HEK293 (cell line): ENCODE results near the gene CMC4.
A peak's percentile ranks its signal among the peaks of the same experiment; 100 is the strongest.

ENCODE experiments used
- FEZF1 ChIP-seq: fragments of 450-650 bp; formaldehyde crosslinking; IDR thresholded peaks from 2 replicates; pipeline ENCODE4 v1.5.1; 2016; ENCODE audit warnings: missing biosample characterization, missing genetic modification characterization
- GFI1B ChIP-seq: fragments of 450-650 bp; formaldehyde crosslinking; IDR thresholded peaks from 2 replicates; pipeline ENCODE4 v1.5.1; 2016; ENCODE audit warnings: missing biosample characterization, missing genetic modification characterization
- HOXA7 ChIP-seq: sonication (generic); formaldehyde crosslinking; IDR thresholded peaks from 2 replicates; pipeline ENCODE4 v1.8.1; 2022; ENCODE audit warnings: missing genetic modification reagents, borderline replicate concordance
- KLF8 ChIP-seq: fragments of 450-650 bp; formaldehyde crosslinking; IDR thresholded peaks from 2 replicates; pipeline ENCODE4 v1.5.1; 2016; ENCODE audit warnings: missing biosample characterization, missing genetic modification characterization
- ZFHX2 ChIP-seq: fragments of 450-650 bp; formaldehyde crosslinking; conservative IDR thresholded peaks from 2 replicates; pipeline ENCODE4 v1.5.1; 2016; ENCODE audit warnings: missing biosample characterization, missing genetic modification characterization
- ZFP69B ChIP-seq: fragments of 450-650 bp; formaldehyde crosslinking; IDR thresholded peaks from 2 replicates; pipeline ENCODE4 v1.5.1; 2016; ENCODE audit warnings: missing biosample characterization, missing genetic modification characterization
- ZNF121 ChIP-seq: fragments of 450-650 bp; formaldehyde crosslinking; IDR thresholded peaks from 2 replicates; pipeline ENCODE4 v1.5.1; 2016; ENCODE audit warnings: missing biosample characterization, missing genetic modification characterization
- ZNF133 ChIP-seq: fragments of 450-650 bp; formaldehyde crosslinking; IDR thresholded peaks from 2 replicates; pipeline ENCODE4 v1.5.1; 2016; ENCODE audit warnings: missing biosample characterization, missing genetic modification characterization
- ZNF155 ChIP-seq: fragments of 450-650 bp; formaldehyde crosslinking; IDR thresholded peaks from 2 replicates; pipeline ENCODE4 v1.5.1; 2016; ENCODE audit warnings: missing biosample characterization, missing genetic modification characterization
- ZNF175 ChIP-seq: fragments of 450-650 bp; formaldehyde crosslinking; IDR thresholded peaks from 2 replicates; pipeline ENCODE4 v1.5.1; 2016; ENCODE audit warnings: missing biosample characterization, missing genetic modification characterization
- ZNF2 ChIP-seq: fragments of 450-650 bp; formaldehyde crosslinking; IDR thresholded peaks from 2 replicates; pipeline ENCODE4 v1.5.1; 2016; ENCODE audit warnings: missing biosample characterization, missing genetic modification characterization
- ZNF202 ChIP-seq: fragments of 450-650 bp; formaldehyde crosslinking; IDR thresholded peaks from 2 replicates; pipeline ENCODE4 v1.5.1; 2016; ENCODE audit warnings: missing biosample characterization, missing genetic modification characterization, borderline replicate concordance
- ZNF266 ChIP-seq: fragments of 450-650 bp; formaldehyde crosslinking; IDR thresholded peaks from 2 replicates; pipeline ENCODE4 v1.5.1; 2016; ENCODE audit warnings: missing biosample characterization, missing genetic modification characterization, low read depth
- ZNF302 ChIP-seq: fragments of 450-650 bp; formaldehyde crosslinking; IDR thresholded peaks from 2 replicates; pipeline ENCODE4 v1.5.1; 2016; ENCODE audit warnings: missing biosample characterization, missing genetic modification characterization, low read depth
- ZNF366 ChIP-seq: fragments of 450-650 bp; formaldehyde crosslinking; conservative IDR thresholded peaks from 2 replicates; pipeline ENCODE4 v1.5.1; 2016; ENCODE audit warnings: missing biosample characterization, missing genetic modification characterization
- ZNF510 ChIP-seq: fragments of 450-650 bp; formaldehyde crosslinking; IDR thresholded peaks from 2 replicates; pipeline ENCODE4 v1.5.1; 2018; ENCODE audit warnings: mild to moderate bottlenecking, missing genetic modification characterization, missing biosample characterization; ENCODE audit not compliant: insufficient replicate concordance
- ZNF521 ChIP-seq: fragments of 450-650 bp; formaldehyde crosslinking; IDR thresholded peaks from 2 replicates; pipeline ENCODE4 v1.5.1; 2017; ENCODE audit warnings: missing biosample characterization, mild to moderate bottlenecking, missing genetic modification characterization
- ZNF544 ChIP-seq: fragments of 450-650 bp; formaldehyde crosslinking; IDR thresholded peaks from 2 replicates; pipeline ENCODE4 v1.5.0; 2017; ENCODE audit warnings: missing biosample characterization, missing genetic modification characterization
- ZNF624 ChIP-seq: fragments of 450-650 bp; formaldehyde crosslinking; IDR thresholded peaks from 2 replicates; pipeline ENCODE4 v1.5.1; 2017; ENCODE audit warnings: missing biosample characterization, missing genetic modification characterization
- ZNF626 ChIP-seq: fragments of 450-650 bp; sonication (Bioruptor Pico); formaldehyde crosslinking; IDR thresholded peaks from 2 replicates; pipeline ENCODE4 v1.5.1; 2018; ENCODE audit warnings: missing biosample characterization, missing genetic modification characterization, inconsistent platforms
- ZNF664 ChIP-seq: fragments of 450-650 bp; formaldehyde crosslinking; IDR thresholded peaks from 2 replicates; pipeline ENCODE4 v1.5.1; 2016; ENCODE audit warnings: missing biosample characterization, missing genetic modification characterization
- ZNF776 ChIP-seq: fragments of 450-650 bp; formaldehyde crosslinking; IDR thresholded peaks from 2 replicates; pipeline ENCODE4 v1.5.0; 2017; ENCODE audit warnings: missing biosample characterization, missing genetic modification characterization, borderline replicate concordance
- ZNF777 ChIP-seq: fragments of 450-650 bp; formaldehyde crosslinking; IDR thresholded peaks from 2 replicates; pipeline ENCODE4 v1.5.1; 2017; ENCODE audit warnings: missing biosample characterization, missing genetic modification characterization, borderline replicate concordance
- ZNF791 ChIP-seq: fragments of 450-650 bp; formaldehyde crosslinking; IDR thresholded peaks from 2 replicates; pipeline ENCODE4 v1.5.1; 2016; ENCODE audit warnings: missing biosample characterization, missing genetic modification characterization
- ZSCAN16 ChIP-seq: fragments of 450-650 bp; formaldehyde crosslinking; IDR thresholded peaks from 2 replicates; pipeline ENCODE4 v1.5.1; 2016; ENCODE audit warnings: missing biosample characterization, missing genetic modification characterization
- TF ChIP-seq, protein P1 (sequence below): fragments of 450-650 bp; formaldehyde crosslinking; IDR thresholded peaks from 2 replicates; pipeline ENCODE4 v1.5.1; 2016; ENCODE audit warnings: missing biosample characterization, missing genetic modification characterization, borderline replicate concordance
- TF ChIP-seq, protein P2 (sequence below): fragments of 450-650 bp; formaldehyde crosslinking; optimal IDR thresholded peaks from 2 replicates; pipeline ENCODE3; 2016; ENCODE audit warnings: missing biosample characterization, mild to moderate bottlenecking, missing genetic modification characterization
- TF ChIP-seq, protein P3 (sequence below): fragments of 450-650 bp; formaldehyde crosslinking; IDR thresholded peaks from 2 replicates; pipeline ENCODE4 v1.5.1; 2016; ENCODE audit warnings: missing biosample characterization, missing genetic modification characterization
- TF ChIP-seq, protein P4 (sequence below): fragments of 450-650 bp; formaldehyde crosslinking; IDR thresholded peaks from 2 replicates; pipeline ENCODE4 v1.5.1; 2016; ENCODE audit warnings: missing biosample characterization, missing genetic modification characterization, borderline replicate concordance
- TF ChIP-seq, protein P5 (sequence below): fragments of 450-650 bp; formaldehyde crosslinking; IDR thresholded peaks from 2 replicates; pipeline ENCODE4 v1.5.1; 2017; ENCODE audit warnings: missing biosample characterization, missing genetic modification characterization

CMC4 gene

DNA sequence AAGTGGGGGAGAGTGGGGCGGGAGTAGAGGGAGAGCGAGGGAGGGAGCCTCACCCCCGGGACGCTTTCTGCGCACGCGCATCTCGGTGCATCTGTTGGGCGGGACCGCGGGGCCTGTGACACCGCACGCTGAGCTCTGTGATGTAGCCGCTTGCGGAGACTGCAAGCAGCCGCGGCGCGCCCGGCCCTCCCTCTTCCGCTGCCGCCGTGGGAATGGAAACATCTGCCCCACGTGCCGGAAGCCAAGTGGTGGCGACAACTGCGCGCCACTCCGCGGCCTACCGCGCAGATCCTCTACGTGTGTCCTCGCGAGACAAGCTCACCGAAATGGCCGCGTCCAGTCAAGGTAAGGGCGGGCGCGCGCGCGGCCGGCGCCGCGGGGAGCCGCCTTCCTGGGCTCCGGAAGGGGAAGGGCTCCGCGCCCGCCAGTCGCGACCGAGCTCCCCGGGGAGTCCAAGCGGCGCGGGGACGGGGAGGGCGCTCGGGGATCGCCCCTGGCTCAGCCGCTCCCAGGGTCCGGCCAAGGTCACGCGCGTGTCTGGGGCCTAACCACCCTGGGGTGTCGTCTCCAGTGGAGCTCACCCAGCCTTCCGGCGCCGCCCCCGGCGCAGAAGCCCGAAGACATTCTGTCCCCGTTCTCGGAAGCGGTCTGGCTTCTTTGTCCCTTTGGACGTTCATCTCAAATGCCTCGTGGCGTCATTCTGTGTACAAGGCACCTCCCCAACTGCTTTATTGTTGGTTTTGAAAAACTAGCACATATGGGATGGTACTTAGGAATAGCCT, 44.0 kb downstream of the CMC4 start, which contains the start of gene FUNDC2 (continued):
- TF ChIP-seq, protein P1, sequence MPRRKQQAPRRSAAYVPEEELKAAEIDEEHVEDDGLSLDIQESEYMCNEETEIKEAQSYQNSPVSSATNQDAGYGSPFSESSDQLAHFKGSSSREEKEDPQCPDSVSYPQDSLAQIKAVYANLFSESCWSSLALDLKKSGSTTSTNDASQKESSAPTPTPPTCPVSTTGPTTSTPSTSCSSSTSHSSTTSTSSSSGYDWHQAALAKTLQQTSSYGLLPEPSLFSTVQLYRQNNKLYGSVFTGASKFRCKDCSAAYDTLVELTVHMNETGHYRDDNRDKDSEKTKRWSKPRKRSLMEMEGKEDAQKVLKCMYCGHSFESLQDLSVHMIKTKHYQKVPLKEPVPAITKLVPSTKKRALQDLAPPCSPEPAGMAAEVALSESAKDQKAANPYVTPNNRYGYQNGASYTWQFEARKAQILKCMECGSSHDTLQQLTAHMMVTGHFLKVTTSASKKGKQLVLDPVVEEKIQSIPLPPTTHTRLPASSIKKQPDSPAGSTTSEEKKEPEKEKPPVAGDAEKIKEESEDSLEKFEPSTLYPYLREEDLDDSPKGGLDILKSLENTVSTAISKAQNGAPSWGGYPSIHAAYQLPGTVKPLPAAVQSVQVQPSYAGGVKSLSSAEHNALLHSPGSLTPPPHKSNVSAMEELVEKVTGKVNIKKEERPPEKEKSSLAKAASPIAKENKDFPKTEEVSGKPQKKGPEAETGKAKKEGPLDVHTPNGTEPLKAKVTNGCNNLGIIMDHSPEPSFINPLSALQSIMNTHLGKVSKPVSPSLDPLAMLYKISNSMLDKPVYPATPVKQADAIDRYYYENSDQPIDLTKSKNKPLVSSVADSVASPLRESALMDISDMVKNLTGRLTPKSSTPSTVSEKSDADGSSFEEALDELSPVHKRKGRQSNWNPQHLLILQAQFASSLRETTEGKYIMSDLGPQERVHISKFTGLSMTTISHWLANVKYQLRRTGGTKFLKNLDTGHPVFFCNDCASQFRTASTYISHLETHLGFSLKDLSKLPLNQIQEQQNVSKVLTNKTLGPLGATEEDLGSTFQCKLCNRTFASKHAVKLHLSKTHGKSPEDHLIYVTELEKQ (tag by site-specific recombination), result no peak
- TF ChIP-seq, protein P2, sequence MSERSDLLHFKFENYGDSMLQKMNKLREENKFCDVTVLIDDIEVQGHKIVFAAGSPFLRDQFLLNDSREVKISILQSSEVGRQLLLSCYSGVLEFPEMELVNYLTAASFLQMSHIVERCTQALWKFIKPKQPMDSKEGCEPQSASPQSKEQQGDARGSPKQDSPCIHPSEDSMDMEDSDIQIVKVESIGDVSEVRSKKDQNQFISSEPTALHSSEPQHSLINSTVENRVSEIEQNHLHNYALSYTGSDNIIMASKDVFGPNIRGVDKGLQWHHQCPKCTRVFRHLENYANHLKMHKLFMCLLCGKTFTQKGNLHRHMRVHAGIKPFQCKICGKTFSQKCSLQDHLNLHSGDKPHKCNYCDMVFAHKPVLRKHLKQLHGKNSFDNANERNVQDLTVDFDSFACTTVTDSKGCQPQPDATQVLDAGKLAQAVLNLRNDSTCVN, result peak; percentile 96
- TF ChIP-seq KLF8 (tag by site-specific recombination) (peak; percentile 84), ZNF544 (tag by site-specific recombination) (no peak), ZFP69B (tag by site-specific recombination) (no peak), GFI1B (tag by site-specific recombination) (no peak), ZNF202 (tag by site-specific recombination) (no peak), ZNF521 (tag by site-specific recombination) (no peak), ZNF777 (tag by site-specific recombination) (no peak), ZNF776 (tag by site-specific recombination) (no peak), ZNF2 (tag by site-specific recombination) (no peak), ZNF133 (tag by site-specific recombination) (no peak), ZFHX2 (tag by site-specific recombination) (peak; percentile 61; the same call in 1 of the 2 replicates), ZNF175 (tag by site-specific recombination) (no peak), ZNF366 (tag by site-specific recombination) (no peak; the same call in 1 of the 2 replicates), ZNF626 (tag by site-specific recombination) (no peak), FEZF1 (tag by site-specific recombination) (no peak; the same call in 1 of the 2 replicates), ZNF121 (tag by site-specific recombination) (no peak), ZNF664 (tag by site-specific recombination) (no peak), ZNF510 (no peak), ZSCAN16 (tag by site-specific recombination) (no peak), ZNF302 (tag by site-specific recombination) (no peak), ZNF155 (no peak), HOXA7 (CRISPR knock-in tag) (no peak), ZNF266 (no peak), ZNF624 (no peak), ZNF791 (tag by site-specific recombination) (no peak)
- TF ChIP-seq, protein P3, sequence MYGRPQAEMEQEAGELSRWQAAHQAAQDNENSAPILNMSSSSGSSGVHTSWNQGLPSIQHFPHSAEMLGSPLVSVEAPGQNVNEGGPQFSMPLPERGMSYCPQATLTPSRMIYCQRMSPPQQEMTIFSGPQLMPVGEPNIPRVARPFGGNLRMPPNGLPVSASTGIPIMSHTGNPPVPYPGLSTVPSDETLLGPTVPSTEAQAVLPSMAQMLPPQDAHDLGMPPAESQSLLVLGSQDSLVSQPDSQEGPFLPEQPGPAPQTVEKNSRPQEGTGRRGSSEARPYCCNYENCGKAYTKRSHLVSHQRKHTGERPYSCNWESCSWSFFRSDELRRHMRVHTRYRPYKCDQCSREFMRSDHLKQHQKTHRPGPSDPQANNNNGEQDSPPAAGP (tag by site-specific recombination), result 0 out of 2 replicates have a peak, but pooled peaks have one; percentile 53
- TF ChIP-seq, protein P4, sequence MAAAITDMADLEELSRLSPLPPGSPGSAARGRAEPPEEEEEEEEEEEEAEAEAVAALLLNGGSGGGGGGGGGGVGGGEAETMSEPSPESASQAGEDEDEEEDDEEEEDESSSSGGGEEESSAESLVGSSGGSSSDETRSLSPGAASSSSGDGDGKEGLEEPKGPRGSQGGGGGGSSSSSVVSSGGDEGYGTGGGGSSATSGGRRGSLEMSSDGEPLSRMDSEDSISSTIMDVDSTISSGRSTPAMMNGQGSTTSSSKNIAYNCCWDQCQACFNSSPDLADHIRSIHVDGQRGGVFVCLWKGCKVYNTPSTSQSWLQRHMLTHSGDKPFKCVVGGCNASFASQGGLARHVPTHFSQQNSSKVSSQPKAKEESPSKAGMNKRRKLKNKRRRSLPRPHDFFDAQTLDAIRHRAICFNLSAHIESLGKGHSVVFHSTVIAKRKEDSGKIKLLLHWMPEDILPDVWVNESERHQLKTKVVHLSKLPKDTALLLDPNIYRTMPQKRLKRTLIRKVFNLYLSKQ (tag by site-specific recombination), result no peak
- TF ChIP-seq, protein P5, sequence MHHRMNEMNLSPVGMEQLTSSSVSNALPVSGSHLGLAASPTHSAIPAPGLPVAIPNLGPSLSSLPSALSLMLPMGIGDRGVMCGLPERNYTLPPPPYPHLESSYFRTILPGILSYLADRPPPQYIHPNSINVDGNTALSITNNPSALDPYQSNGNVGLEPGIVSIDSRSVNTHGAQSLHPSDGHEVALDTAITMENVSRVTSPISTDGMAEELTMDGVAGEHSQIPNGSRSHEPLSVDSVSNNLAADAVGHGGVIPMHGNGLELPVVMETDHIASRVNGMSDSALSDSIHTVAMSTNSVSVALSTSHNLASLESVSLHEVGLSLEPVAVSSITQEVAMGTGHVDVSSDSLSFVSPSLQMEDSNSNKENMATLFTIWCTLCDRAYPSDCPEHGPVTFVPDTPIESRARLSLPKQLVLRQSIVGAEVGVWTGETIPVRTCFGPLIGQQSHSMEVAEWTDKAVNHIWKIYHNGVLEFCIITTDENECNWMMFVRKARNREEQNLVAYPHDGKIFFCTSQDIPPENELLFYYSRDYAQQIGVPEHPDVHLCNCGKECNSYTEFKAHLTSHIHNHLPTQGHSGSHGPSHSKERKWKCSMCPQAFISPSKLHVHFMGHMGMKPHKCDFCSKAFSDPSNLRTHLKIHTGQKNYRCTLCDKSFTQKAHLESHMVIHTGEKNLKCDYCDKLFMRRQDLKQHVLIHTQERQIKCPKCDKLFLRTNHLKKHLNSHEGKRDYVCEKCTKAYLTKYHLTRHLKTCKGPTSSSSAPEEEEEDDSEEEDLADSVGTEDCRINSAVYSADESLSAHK (tag by site-specific recombination), result no peak
